HG03064 (cell line): ENCODE results near the gene ZNF593OS.

ENCODE experiments used
- ATAC-seq: cut with Tn5 transposase; IDR thresholded peaks from one replicate; pipeline ENCODE4 v1.9.1; 2021; ENCODE audit warnings: low read depth; ENCODE audit not compliant: unreplicated experiment

The ZNF593OS gene

GRCh38 chr1:26171084-26172072 is at the start of gene ZNF593OS:
ZNF593OS (minus strand) TSS chr1:26171832; CDS start chr1:26171661, 171 bp downstream.
- no peak for ATAC-seq

GRCh38 chr1:26221094-26221493 is 49.5 kb upstream of the ZNF593OS start:
- no peak for ATAC-seq

GRCh38 chr1:26220199-26220912 is 48.7 kb upstream of the ZNF593OS start:
- no peak for ATAC-seq

GRCh38 chr1:26218906-26219494 is 47.4 kb upstream of the ZNF593OS start:
- no peak for ATAC-seq

- no peak for ATAC-seq
Measured at GRCh38 chr1:26215246-26215645, 43.6 kb upstream of the ZNF593OS start.

- ATAC-seq, result no peak
Measured at GRCh38 chr1:26213335-26213905, 41.8 kb upstream of the ZNF593OS start.

GRCh38 chr1:26212726-26213125 is 41.1 kb upstream of the ZNF593OS start:
- no peak for ATAC-seq

GRCh38 chr1:26210147-26210870 is 38.7 kb upstream of the ZNF593OS start:
- ATAC-seq, result no peak

- no peak for ATAC-seq
Measured at GRCh38 chr1:26203642-26204318, 32.1 kb upstream of the ZNF593OS start.

- ATAC-seq, result no peak
Measured at GRCh38 chr1:26200413-26200812, 28.8 kb upstream of the ZNF593OS start.

GRCh38 chr1:26197813-26198212 is 26.2 kb upstream of the ZNF593OS start:
- no peak for ATAC-seq

- no peak for ATAC-seq
Measured at GRCh38 chr1:26197301-26197700, 25.7 kb upstream of the ZNF593OS start.

- no peak for ATAC-seq
Measured at GRCh38 chr1:26195805-26196204, 24.2 kb upstream of the ZNF593OS start.

GRCh38 chr1:26191739-26192138 is 20.1 kb upstream of the ZNF593OS start:
- ATAC-seq, result no peak

- ATAC-seq, result no peak
Measured at GRCh38 chr1:26190373-26190987, 18.8 kb upstream of the ZNF593OS start, which contains the start of gene CATSPER4. CATSPER4 (plus strand) TSS chr1:26190602; CDS start chr1:26190628, 26 bp downstream.

GRCh38 chr1:26189751-26190275 is 18.2 kb upstream of the ZNF593OS start:
- no peak for ATAC-seq

- ATAC-seq, result no peak
Measured at GRCh38 chr1:26189331-26189730, 17.7 kb upstream of the ZNF593OS start.

GRCh38 chr1:26188477-26188876 is 16.8 kb upstream of the ZNF593OS start:
- no peak for ATAC-seq

- ATAC-seq, result no peak
Measured at GRCh38 chr1:26187882-26188281, 16.2 kb upstream of the ZNF593OS start.
